Lower leg skin (tissue), 4 donors: Measurements from ENCODE around the gene STAT3. TPM values are rescaled to one million over a fixed set of nuclear protein-coding genes. Genes with fewer than 3 reads are reported as not detected.
A peak's percentile ranks its signal among the peaks of the same experiment; 100 is the strongest.

ENCODE experiments used
- DNase-seq, 2 donors: peaks; one replicate each; pipeline ENCODE4 v3.0.0-alpha.2; 2019; ENCODE audit warnings: low spot score in 2 of 2
- H3K4me3 ChIP-seq: fragments of 200-600 bp; sonication (generic); 2 replicates; pipeline ENCODE4 v1.5.1; 2017; ENCODE audit warnings: mild to moderate bottlenecking, low read depth; ENCODE audit not compliant: poor library complexity, severe bottlenecking
- CTCF ChIP-seq, 3 donors: fragments of 450-650 bp; IDR thresholded peaks; one replicate each; pipeline ENCODE4 v1.5.1; 2016; ENCODE audit warnings: antibody characterized with exemption in 3 of 3, mild to moderate bottlenecking in 3 of 3, moderate library complexity in 2 of 3
- POLR2A ChIP-seq, 2 donors: fragments of 450-650 bp; IDR thresholded peaks; one replicate each; pipeline ENCODE4 v1.6.1; 2016 to 2017; ENCODE audit warnings: antibody characterized with exemption in 2 of 2, mild to moderate bottlenecking in 1 of 2, moderate library complexity in 1 of 2
- WGBS, 2 donors: methylation state at CpG; one replicate each; pipeline ENCODE4 v1.1.5; 2018; 5-methylcytosine and 5-hydroxymethylcytosine counted together
- intact Hi-C: fragments of 100-400 bp; cut with DNase I; formaldehyde crosslinking; loops from one replicate; pipeline ENCODE4 v1.15.0; 2023; ENCODE audit warnings: low total_unique reads
- total RNA-seq, 4 donors: library from RNA; depleted of rRNA; stranded (reverse); fragments of >200 nt; gene quantifications; one replicate each; pipeline ENCODE4 v1.1.0, GENCODE V29; 2016

Gene STAT3
- total RNA-seq, 4 donors from 2014 or later = 109 to 149 (median 124) TPM

- 85% methylated on average over 4 of the region's 4 CpGs for WGBS, 2 donors
- intact Hi-C loops = no loop called here
These were observed 71.5 kb downstream of the STAT3 start for GRCh38 chr17:42316755-42317154.

GRCh38 chr17:42315402-42316156 lies 72.7 kb downstream of the STAT3 start:
- intact Hi-C loops = no loop called here
- H3K4me3 ChIP-seq = no peak overlapping the region

More at GRCh38 chr17:42316755-42317154, 71.5 kb downstream of the STAT3 start:
- TF ChIP-seq CTCF (IDR thresholded peaks at IDR 0.05) = no peak
- TF ChIP-seq POLR2A (IDR thresholded peaks at IDR 0.05) = no peak
- H3K4me3 ChIP-seq = no peak overlapping the region
- DNase-seq = no peak

GRCh38 chr17:42313773-42314566 lies 74.3 kb downstream of the STAT3 start:
- no peak for TF ChIP-seq CTCF (IDR thresholded peaks at IDR 0.05)
- no peak for TF ChIP-seq POLR2A (IDR thresholded peaks at IDR 0.05)
- WGBS, 2 donors = 57 to 66% methylated on average over 14 of the region's 14 CpGs
- intact Hi-C loops = no loop called here
- no peak overlapping the region for H3K4me3 ChIP-seq
- peak; percentile 32 to 83 for DNase-seq

More at GRCh38 chr17:42315402-42316156, 72.7 kb downstream of the STAT3 start:
- no peak for TF ChIP-seq POLR2A (IDR thresholded peaks at IDR 0.05)
- no peak for TF ChIP-seq CTCF (IDR thresholded peaks at IDR 0.05)
- DNase-seq = no peak
- WGBS, 2 donors = 84 to 89% methylated on average over 10 of the region's 10 CpGs

GRCh38 chr17:42313389-42313772 lies 74.9 kb downstream of the STAT3 start:
- no peak for TF ChIP-seq POLR2A (IDR thresholded peaks at IDR 0.05)
- no peak for TF ChIP-seq CTCF (IDR thresholded peaks at IDR 0.05)
- intact Hi-C loops = no loop called here
- H3K4me3 ChIP-seq = no peak overlapping the region
- WGBS, 2 donors = 86 to 87% methylated on average over 4 of the region's 4 CpGs
- no peak for DNase-seq

GRCh38 chr17:42312285-42313130 lies 75.7 kb downstream of the STAT3 start:
- intact Hi-C loops = no loop called here
- H3K4me3 ChIP-seq = no peak overlapping the region
- peak; percentile 77 to 96 for DNase-seq
- 27 to 32% methylated on average over 45 to 50 of the region's 54 CpGs for WGBS, 2 donors
- TF ChIP-seq CTCF (IDR thresholded peaks at IDR 0.05) (no peak), POLR2A (IDR thresholded peaks at IDR 0.05) (no peak)
